HUES48 (cell line): ENCODE data around the gene SLC6A4.

Experiments used
- H3K27ac ChIP-seq: one replicate; pipeline ENCODE4 v1.7.0; 2013; ENCODE audit warnings: low read depth, low read length, inconsistent platforms
- H3K27me3 ChIP-seq: 2 replicates; pipeline ENCODE4 v1.6.1; 2013; ENCODE audit warnings: mild to moderate bottlenecking, low read length; ENCODE audit not compliant: control insufficient read depth, insufficient read depth
- H3K36me3 ChIP-seq: 2 replicates; pipeline ENCODE4 v1.6.1; 2013; ENCODE audit warnings: low read length; ENCODE audit not compliant: control insufficient read depth, insufficient read depth
- H3K4me1 ChIP-seq: 2 replicates; pipeline ENCODE4 v1.6.1; 2013; ENCODE audit warnings: mild to moderate bottlenecking, low read length; ENCODE audit not compliant: control insufficient read depth, insufficient read depth
- H3K4me3 ChIP-seq: 2 replicates; pipeline ENCODE4 v1.5.1; 2013; ENCODE audit warnings: mild to moderate bottlenecking, low read depth, low read length
- H3K9ac ChIP-seq: 2 replicates; pipeline ENCODE4 v1.6.1; 2013; ENCODE audit warnings: mild to moderate bottlenecking, low read depth, low read length, moderate library complexity
- H3K9me3 ChIP-seq: 2 replicates; pipeline ENCODE4 v1.6.1; 2013; ENCODE audit warnings: low read length; ENCODE audit not compliant: control insufficient read depth, insufficient read depth

Gene SLC6A4

GRCh38 chr17:30238387-30239088 lies 3.0 kb upstream of the SLC6A4 start:
- no peak overlapping the region for H3K9ac ChIP-seq
- H3K36me3 ChIP-seq = no peaks in the 10 kb centered on the region
- no peak overlapping the region for H3K27ac ChIP-seq
- H3K4me1 ChIP-seq = peaks cover 10% of the 10 kb centered on the region
- H3K9me3 ChIP-seq = no peaks in the 10 kb centered on the region
- peaks cover 62% of the 10 kb centered on the region for H3K27me3 ChIP-seq
- peak overlapping the region; percentile 54 for H3K4me3 ChIP-seq

DNA sequence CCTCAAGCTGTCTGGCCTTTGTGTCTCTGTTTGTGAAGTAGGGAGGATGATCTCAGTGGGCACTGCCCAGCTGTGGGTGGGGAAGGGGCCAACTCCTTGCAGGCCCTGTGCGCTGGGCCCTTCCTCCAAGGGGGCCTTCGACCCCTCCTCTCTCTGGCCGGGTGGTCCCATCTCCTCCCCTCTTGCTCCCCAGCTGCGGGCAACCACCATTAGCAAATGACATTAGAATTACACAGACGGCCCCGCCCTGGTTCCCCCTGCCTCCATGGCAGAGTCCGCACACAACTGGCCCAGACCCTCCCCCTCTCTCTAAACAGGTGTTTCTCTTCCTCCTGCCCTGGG lies 2.5 kb upstream of the SLC6A4 start:
- Histone ChIP-seq H3K9ac (no peak overlapping the region), H3K4me1 (peaks cover 10% of the 10 kb centered on the region), H3K27me3 (peaks cover 68% of the 10 kb centered on the region), H3K36me3 (no peaks in the 10 kb centered on the region), H3K4me3 (peak overlapping the region; percentile 54), H3K9me3 (no peaks in the 10 kb centered on the region), H3K27ac (no peak overlapping the region)

GRCh38 chr17:30237296-30238002 lies 2.0 kb upstream of the SLC6A4 start:
- Histone ChIP-seq H3K27ac (no peak overlapping the region), H3K9ac (no peak overlapping the region), H3K9me3 (no peaks in the 10 kb centered on the region), H3K4me1 (peaks cover 10% of the 10 kb centered on the region), H3K4me3 (peak overlapping the region; percentile 54; the same call in 1 of the 2 replicates), H3K36me3 (no peaks in the 10 kb centered on the region), H3K27me3 (peaks cover 70% of the 10 kb centered on the region)

DNA sequence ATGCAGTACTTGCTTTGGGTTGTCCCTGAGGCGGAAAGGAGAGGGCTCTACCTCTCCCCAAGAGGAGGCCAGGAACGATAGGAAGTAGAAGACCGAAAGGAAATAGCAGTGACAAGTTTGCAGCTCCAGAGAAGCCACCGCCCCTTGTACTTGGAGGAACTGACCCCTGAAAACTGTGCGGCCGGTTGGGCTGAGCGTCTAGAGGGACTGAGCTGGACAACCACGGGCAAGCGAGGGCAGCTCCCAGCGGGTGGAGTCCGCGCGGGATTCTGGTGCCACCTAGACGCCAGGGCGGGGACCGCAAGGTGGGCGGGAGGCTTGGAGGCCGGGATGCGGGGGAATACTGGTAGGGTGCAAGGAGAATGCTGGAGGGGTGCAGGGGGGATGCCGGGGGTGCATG lies 1.3 kb upstream of the SLC6A4 start:
- no peak overlapping the region for H3K27ac ChIP-seq
- no peaks in the 10 kb centered on the region for H3K9me3 ChIP-seq
- no peak overlapping the region for H3K9ac ChIP-seq
- no peaks in the 10 kb centered on the region for H3K36me3 ChIP-seq
- H3K4me1 ChIP-seq = peaks cover 10% of the 10 kb centered on the region
- H3K4me3 ChIP-seq = no peak overlapping the region
- peaks cover 70% of the 10 kb centered on the region for H3K27me3 ChIP-seq

- Histone ChIP-seq H3K4me1 (peaks cover 10% of the 10 kb centered on the region), H3K36me3 (no peaks in the 10 kb centered on the region), H3K27ac (no peak overlapping the region), H3K9ac (no peak overlapping the region), H3K9me3 (no peaks in the 10 kb centered on the region), H3K27me3 (peaks cover 72% of the 10 kb centered on the region), H3K4me3 (peak overlapping the region; percentile 49; the same call in 1 of the 2 replicates)
These were observed 764 bp upstream of the SLC6A4 start for GRCh38 chr17:30236297-30236624.

- no peak overlapping the region for H3K9ac ChIP-seq
- peaks cover 70% of the 10 kb centered on the region for H3K27me3 ChIP-seq
- H3K27ac ChIP-seq = no peak overlapping the region
- no peaks in the 10 kb centered on the region for H3K36me3 ChIP-seq
- no peaks in the 10 kb centered on the region for H3K9me3 ChIP-seq
- no peak overlapping the region; the same call in 1 of the 2 replicates for H3K4me3 ChIP-seq
- peaks cover 10% of the 10 kb centered on the region for H3K4me1 ChIP-seq
These were observed 533 bp downstream of the SLC6A4 start for GRCh38 chr17:30234964-30235363.

DNA sequence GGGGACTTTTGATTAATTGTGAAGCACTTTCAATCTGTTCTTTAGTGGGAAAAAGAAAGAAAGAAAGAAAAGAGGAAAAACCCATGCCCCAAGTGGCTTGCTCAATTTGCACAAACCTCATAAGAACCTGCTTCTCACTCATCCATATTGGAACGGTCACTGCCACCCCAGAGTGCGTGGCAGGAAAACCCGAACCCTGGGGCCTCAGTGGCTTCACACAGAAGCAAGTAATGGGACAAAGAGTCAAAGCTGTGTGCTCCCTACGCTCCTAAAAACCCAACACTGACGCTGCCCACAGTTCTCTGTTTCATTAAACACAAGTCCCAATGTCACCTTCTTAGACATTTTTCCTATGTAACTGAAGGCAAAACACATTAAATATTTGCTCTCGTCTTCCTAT lies 1.2 kb downstream of the SLC6A4 start:
- Histone ChIP-seq H3K4me1 (peaks cover 10% of the 10 kb centered on the region), H3K9ac (no peak overlapping the region), H3K27ac (no peak overlapping the region), H3K9me3 (no peaks in the 10 kb centered on the region), H3K4me3 (no peak overlapping the region), H3K27me3 (peaks cover 65% of the 10 kb centered on the region), H3K36me3 (no peaks in the 10 kb centered on the region)

- no peaks in the 10 kb centered on the region for H3K9me3 ChIP-seq
- H3K4me1 ChIP-seq = peaks cover 6% of the 10 kb centered on the region
- H3K36me3 ChIP-seq = no peaks in the 10 kb centered on the region
- H3K9ac ChIP-seq = no peak overlapping the region
- H3K4me3 ChIP-seq = no peak overlapping the region
- no peak overlapping the region for H3K27ac ChIP-seq
- peaks cover 52% of the 10 kb centered on the region for H3K27me3 ChIP-seq
These were observed 2.6 kb downstream of the SLC6A4 start for GRCh38 chr17:30232824-30233427.

DNA sequence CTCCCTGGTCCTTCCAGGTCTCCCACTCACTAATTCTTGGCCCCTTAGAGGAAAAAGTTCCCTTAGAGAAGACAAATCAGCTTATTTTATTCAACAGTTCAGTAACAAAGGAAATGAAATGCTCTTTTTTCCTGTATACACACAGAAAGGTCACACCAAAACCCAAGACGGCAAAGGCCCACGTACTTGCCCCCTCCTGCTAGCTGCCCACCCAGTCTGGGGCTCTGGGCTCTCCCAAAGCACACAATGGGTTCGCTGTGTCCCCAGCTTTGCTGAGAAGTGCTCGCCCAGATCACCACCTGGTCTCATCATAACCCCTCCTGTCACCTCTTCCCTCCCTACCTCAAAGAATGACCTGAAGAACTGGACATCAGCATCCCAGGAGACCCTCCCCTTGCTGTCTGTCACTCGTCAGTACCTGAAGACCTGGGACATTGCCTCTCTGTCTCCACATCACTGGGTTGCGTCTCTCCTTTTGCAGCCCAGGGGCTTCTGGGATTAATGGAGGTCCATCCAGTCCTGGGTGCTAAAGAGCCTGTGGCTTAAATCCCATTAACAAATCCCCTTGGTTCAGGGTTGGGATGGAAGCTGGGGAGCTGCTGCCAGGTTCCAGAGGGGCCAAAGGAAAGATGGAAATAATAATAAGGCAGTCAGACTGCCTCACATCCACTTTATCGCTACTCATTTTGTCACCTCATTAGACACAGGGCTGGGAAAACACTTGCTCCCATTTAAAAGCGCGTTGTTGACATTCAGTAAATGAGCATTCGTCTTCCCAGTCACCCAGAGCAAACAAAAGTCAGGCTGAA lies 3.3 kb downstream of the SLC6A4 start:
- H3K27me3 ChIP-seq = peaks cover 45% of the 10 kb centered on the region
- H3K9me3 ChIP-seq = no peaks in the 10 kb centered on the region
- H3K4me1 ChIP-seq = no peaks in the 10 kb centered on the region; the same call in 1 of the 2 replicates
- no peak overlapping the region for H3K9ac ChIP-seq
- no peak overlapping the region for H3K4me3 ChIP-seq
- H3K36me3 ChIP-seq = no peaks in the 10 kb centered on the region
- no peak overlapping the region for H3K27ac ChIP-seq

DNA sequence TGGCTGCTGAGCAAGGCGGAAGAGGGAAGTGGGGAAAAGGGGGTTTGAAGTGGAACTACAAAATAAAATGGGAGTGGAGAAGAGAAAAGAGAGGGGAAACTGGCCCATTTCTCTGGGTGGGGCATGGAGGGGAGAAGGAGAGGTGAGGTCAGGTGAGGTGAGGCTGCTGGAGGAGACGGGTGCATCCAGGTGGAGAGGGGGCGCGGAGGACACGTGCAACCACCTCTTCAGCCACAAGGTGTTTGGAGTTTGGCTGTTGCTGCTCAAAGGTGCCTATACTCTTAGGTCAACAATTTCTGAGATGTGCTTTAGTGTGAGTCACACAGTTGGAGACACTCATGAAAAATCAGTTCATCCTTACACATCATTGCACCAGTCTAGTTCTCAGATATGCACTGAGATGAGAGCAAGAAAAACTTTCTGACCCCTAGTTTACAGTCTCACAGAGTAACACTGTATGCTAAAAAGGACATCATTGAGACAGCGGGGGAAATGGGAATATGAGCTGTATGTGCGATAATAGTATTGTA lies 4.8 kb downstream of the SLC6A4 start:
- H3K9ac ChIP-seq = no peak overlapping the region
- H3K4me1 ChIP-seq = no peaks in the 10 kb centered on the region; the same call in 1 of the 2 replicates
- H3K27me3 ChIP-seq = peaks cover 32% of the 10 kb centered on the region
- H3K27ac ChIP-seq = no peak overlapping the region
- no peaks in the 10 kb centered on the region for H3K9me3 ChIP-seq
- H3K36me3 ChIP-seq = no peaks in the 10 kb centered on the region
- no peak overlapping the region for H3K4me3 ChIP-seq
